H9 (cell line): ENCODE results near the gene CELF3. TPM values are rescaled to one million over a fixed set of nuclear protein-coding genes. Genes with fewer than 3 reads are reported as not detected.
A peak's percentile ranks its signal among the peaks of the same experiment; 100 is the strongest.

Experiments used
- DNase-seq: peaks from one replicate; pipeline ENCODE4 v3.0.0-alpha.2; 2017
- H2AFZ ChIP-seq: one replicate; pipeline ENCODE4 v1.6.1; 2013; ENCODE audit warnings: mild to moderate bottlenecking, low read length, control low read depth, moderate library complexity
- H2AK5ac ChIP-seq: 2 replicates; pipeline ENCODE4 v1.6.1; 2013; ENCODE audit warnings: low read length, control low read depth, mixed read lengths; ENCODE audit not compliant: insufficient read length
- H2BK120ac ChIP-seq: one replicate; pipeline ENCODE4 v1.6.1; 2013; ENCODE audit warnings: low read depth, mild to moderate bottlenecking, low read length, control low read depth, inconsistent platforms; ENCODE audit not compliant: poor library complexity, severe bottlenecking
- H2BK12ac ChIP-seq: 2 replicates; pipeline ENCODE4 v1.6.1; 2013; ENCODE audit warnings: low read length, control low read depth, mixed read lengths, low read depth; ENCODE audit not compliant: insufficient read length
- H2BK15ac ChIP-seq: 2 replicates; pipeline ENCODE4 v1.6.1; 2013; ENCODE audit warnings: low read depth, low read length, control low read depth
- H2BK20ac ChIP-seq: one replicate; pipeline ENCODE4 v1.6.1; 2013; ENCODE audit warnings: low read depth, mild to moderate bottlenecking, low read length, control low read depth, inconsistent platforms; ENCODE audit not compliant: poor library complexity, severe bottlenecking
- H2BK5ac ChIP-seq: 2 replicates; pipeline ENCODE4 v1.6.1; 2013; ENCODE audit warnings: low read length, control low read depth, mixed read lengths; ENCODE audit not compliant: insufficient read length
- H3K14ac ChIP-seq: 2 replicates; pipeline ENCODE4 v1.6.1; 2013; ENCODE audit warnings: low read length, control low read depth; ENCODE audit not compliant: insufficient read depth
- H3K18ac ChIP-seq: 2 replicates; pipeline ENCODE4 v1.6.1; 2013; ENCODE audit warnings: low read depth, mild to moderate bottlenecking, mixed read lengths, low read length, control low read depth; ENCODE audit not compliant: insufficient read length
- H3K23ac ChIP-seq: 2 replicates; pipeline ENCODE4 v1.6.1; 2013; ENCODE audit warnings: low read length, control low read depth, mixed read lengths, low read depth; ENCODE audit not compliant: insufficient read length
- H3K23me2 ChIP-seq: 2 replicates; pipeline ENCODE4 v1.6.1; 2013; ENCODE audit warnings: low read depth, mild to moderate bottlenecking, mixed read lengths, low read length, control low read depth; ENCODE audit not compliant: insufficient read length, poor library complexity, severe bottlenecking
- H3K27ac ChIP-seq: 2 replicates; pipeline ENCODE4 v1.5.1; 2013; ENCODE audit warnings: low read length, control low read depth, mixed read lengths, low read depth; ENCODE audit not compliant: insufficient read length
- H3K27me3 ChIP-seq: 2 replicates; pipeline ENCODE4 v1.6.1; 2013; ENCODE audit warnings: low read length, control low read depth, inconsistent platforms; ENCODE audit not compliant: insufficient read depth
- H3K4ac ChIP-seq: 2 replicates; pipeline ENCODE4 v1.6.1; 2013; ENCODE audit warnings: low read depth, mild to moderate bottlenecking, control low read depth, inconsistent platforms, low read length, moderate library complexity
- H3K4me1 ChIP-seq: 2 replicates; pipeline ENCODE4 v1.6.1; 2013; ENCODE audit warnings: low read length, control low read depth, inconsistent platforms; ENCODE audit not compliant: insufficient read depth
- H3K4me2 ChIP-seq: 2 replicates; pipeline ENCODE4 v1.6.1; 2013; ENCODE audit warnings: low read length, control low read depth, mixed read lengths; ENCODE audit not compliant: insufficient read length, insufficient read depth
- H3K56ac ChIP-seq: 2 replicates; pipeline ENCODE4 v1.6.1; 2013; ENCODE audit warnings: low read depth, mild to moderate bottlenecking, mixed read lengths, low read length, control low read depth; ENCODE audit not compliant: insufficient read length
- H3K79me1 ChIP-seq: 2 replicates; pipeline ENCODE4 v1.6.1; 2013; ENCODE audit warnings: low read depth, mild to moderate bottlenecking, moderate library complexity, low read length, control low read depth, inconsistent platforms; ENCODE audit not compliant: insufficient read depth, poor library complexity, severe bottlenecking
- H3K79me2 ChIP-seq: 2 replicates; pipeline ENCODE4 v1.6.1; 2013; ENCODE audit warnings: low read length, control low read depth, inconsistent platforms; ENCODE audit not compliant: insufficient read depth
- H3K9ac ChIP-seq: 2 replicates; pipeline ENCODE4 v1.6.1; 2013; ENCODE audit warnings: low read length, control low read depth, mixed read lengths; ENCODE audit not compliant: insufficient read length; ENCODE audit errors: extremely low read depth
- H3K9me3 ChIP-seq: one replicate; pipeline ENCODE4 v1.6.1; 2013; ENCODE audit warnings: low read depth, low read length, inconsistent platforms; ENCODE audit not compliant: control insufficient read depth
- H3T11ph ChIP-seq: one replicate; pipeline ENCODE4 v1.6.1; 2013; ENCODE audit warnings: mild to moderate bottlenecking, low read length, control low read depth, inconsistent platforms
- H4K20me1 ChIP-seq: one replicate; pipeline ENCODE4 v1.6.1; 2013; ENCODE audit not compliant: control insufficient read depth, insufficient read length, insufficient read depth
- H4K5ac ChIP-seq: 2 replicates; pipeline ENCODE4 v1.6.1; 2013; ENCODE audit warnings: low read depth, mild to moderate bottlenecking, mixed read lengths, low read length, control low read depth; ENCODE audit not compliant: insufficient read length
- H4K8ac ChIP-seq: replicated peaks from 2 replicates; pipeline ENCODE4 v1.6.1; 2013; ENCODE audit warnings: low read length, control low read depth, mixed read lengths, low read depth; ENCODE audit not compliant: insufficient read length
- H4K91ac ChIP-seq: 2 replicates; pipeline ENCODE4 v1.6.1; 2013; ENCODE audit warnings: low read depth, mild to moderate bottlenecking, moderate library complexity, mixed read lengths, low read length, control low read depth; ENCODE audit not compliant: insufficient read length
- H3K27ac Mint-ChIP-seq, 3 experiments: 2 replicates in 2 of 3; 3 replicates in 1 of 3; pipeline ENCODE4 v1.8.0; 2020 to 2021; ENCODE audit warnings: mixed read lengths in 3 of 3, mild to moderate bottlenecking in 1 of 3, moderate library complexity in 1 of 3
- H3K27me3 Mint-ChIP-seq: 2 replicates; pipeline ENCODE4 v1.8.0; 2021; ENCODE audit warnings: low read depth, mild to moderate bottlenecking, moderate library complexity, mixed read lengths
- H3K36me3 Mint-ChIP-seq, 3 experiments: 2 replicates in 2 of 3; 3 replicates in 1 of 3; pipeline ENCODE4 v1.8.0; 2020 to 2021; ENCODE audit warnings: low read depth in 3 of 3, mixed read lengths in 3 of 3; ENCODE audit not compliant: insufficient read depth in 1 of 3
- H3K4me1 Mint-ChIP-seq, 2 experiments: 2 replicates each; pipeline ENCODE4 v1.8.0; 2020; ENCODE audit warnings: mixed read lengths in 2 of 2
- H3K4me3 Mint-ChIP-seq, 2 experiments: 2 replicates in 1 of 2; 3 replicates in 1 of 2; pipeline ENCODE4 v1.8.0; 2020 to 2021; ENCODE audit warnings: mild to moderate bottlenecking in 2 of 2, mixed read lengths in 2 of 2, moderate library complexity in 1 of 2
- H3K9me3 Mint-ChIP-seq, 2 experiments: 2 replicates in 1 of 2; 3 replicates in 1 of 2; pipeline ENCODE4 v1.8.0; 2020; ENCODE audit warnings: mild to moderate bottlenecking in 2 of 2, mixed read lengths in 2 of 2, moderate library complexity in 1 of 2
- WGBS: extraction: QIAGEN DNeasy Blood & Tissue Kit; methylation state at CpG from one replicate; pipeline ENCODE4 v1.1.7; 2013; ENCODE audit warnings: missing lambda C conversion rate, low lambda C conversion rate, mixed read lengths; ENCODE audit not compliant: insufficient read length; ENCODE audit errors: extremely low coverage; 5-methylcytosine and 5-hydroxymethylcytosine counted together
- total RNA-seq: library from RNA; stranded (reverse); gene quantifications from 2 replicates; pipeline ENCODE4 v1.2.1, GENCODE V29; 2021
- TF ChIP-seq, protein P1 (sequence below): fragments of 200-600 bp; sonication (generic); conservative IDR thresholded peaks from 3 replicates; pipeline ENCODE4 v1.8.0; 2021; ENCODE audit warnings: antibody characterized with exemption, mild to moderate bottlenecking

Gene CELF3
- total RNA-seq, 1 experiment from 2014 or later: 0.90 TPM

- H3K27ac Mint-ChIP-seq: peak overlapping the region in 1 of 3 experiments; percentile 83; a peak in 3 of 7 replicates
- no peaks in the 10 kb centered on the region for H3K79me2 ChIP-seq
- no peaks in the 10 kb centered on the region for H3K79me1 ChIP-seq
- no peak overlapping the region for H2AFZ ChIP-seq
- H3K27me3 ChIP-seq: no peaks in the 10 kb centered on the region
- H4K5ac ChIP-seq: no peak overlapping the region
- H3K4me3 Mint-ChIP-seq: no peak overlapping the region
- peaks cover 4 to 10% of the 10 kb centered on the region in 2 experiments; a peak in 3 of 4 replicates for H3K4me1 Mint-ChIP-seq
- no peak overlapping the region for H2BK15ac ChIP-seq
- no peaks in the 10 kb centered on the region for H3K23me2 ChIP-seq
- no CpG with 5 or more reads among the region's 17 CpGs for WGBS
- H3K23ac ChIP-seq: no peak overlapping the region
- no peak overlapping the region for H3K9ac ChIP-seq
- no peak overlapping the region for H4K8ac ChIP-seq
- H3K14ac ChIP-seq: no peak overlapping the region
- no peak overlapping the region for H2BK20ac ChIP-seq
- DNase-seq: no peak
- H3K9me3 Mint-ChIP-seq: no peaks in the 10 kb centered on the region
- H2BK5ac ChIP-seq: no peak overlapping the region
- H3T11ph ChIP-seq: no peak overlapping the region
- H3K4ac ChIP-seq: no peak overlapping the region
- no peak overlapping the region for H2BK12ac ChIP-seq
- H2BK120ac ChIP-seq: no peak overlapping the region
- H3K36me3 Mint-ChIP-seq: peaks cover 2 to 23% (median 21%) of the 10 kb centered on the region in 3 experiments; a peak in 6 of 7 replicates
- H3K4me1 ChIP-seq: no peaks in the 10 kb centered on the region
- H3K56ac ChIP-seq: no peak overlapping the region
- no peak overlapping the region for H4K91ac ChIP-seq
- no peaks in the 10 kb centered on the region for H3K27me3 Mint-ChIP-seq
- TF ChIP-seq, protein P1, sequence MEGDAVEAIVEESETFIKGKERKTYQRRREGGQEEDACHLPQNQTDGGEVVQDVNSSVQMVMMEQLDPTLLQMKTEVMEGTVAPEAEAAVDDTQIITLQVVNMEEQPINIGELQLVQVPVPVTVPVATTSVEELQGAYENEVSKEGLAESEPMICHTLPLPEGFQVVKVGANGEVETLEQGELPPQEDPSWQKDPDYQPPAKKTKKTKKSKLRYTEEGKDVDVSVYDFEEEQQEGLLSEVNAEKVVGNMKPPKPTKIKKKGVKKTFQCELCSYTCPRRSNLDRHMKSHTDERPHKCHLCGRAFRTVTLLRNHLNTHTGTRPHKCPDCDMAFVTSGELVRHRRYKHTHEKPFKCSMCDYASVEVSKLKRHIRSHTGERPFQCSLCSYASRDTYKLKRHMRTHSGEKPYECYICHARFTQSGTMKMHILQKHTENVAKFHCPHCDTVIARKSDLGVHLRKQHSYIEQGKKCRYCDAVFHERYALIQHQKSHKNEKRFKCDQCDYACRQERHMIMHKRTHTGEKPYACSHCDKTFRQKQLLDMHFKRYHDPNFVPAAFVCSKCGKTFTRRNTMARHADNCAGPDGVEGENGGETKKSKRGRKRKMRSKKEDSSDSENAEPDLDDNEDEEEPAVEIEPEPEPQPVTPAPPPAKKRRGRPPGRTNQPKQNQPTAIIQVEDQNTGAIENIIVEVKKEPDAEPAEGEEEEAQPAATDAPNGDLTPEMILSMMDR: no peak
- H2AK5ac ChIP-seq: no peak overlapping the region
- no peaks in the 10 kb centered on the region for H3K9me3 ChIP-seq
- H3K18ac ChIP-seq: no peak overlapping the region
- no peak overlapping the region for H3K4me2 ChIP-seq
- no peaks in the 10 kb centered on the region for H4K20me1 ChIP-seq
- H3K27ac ChIP-seq: no peak overlapping the region
These were observed 12.8 kb downstream of the CELF3 start for GRCh38 chr1:151703813-151704212.
